HepG2 (cell line): ENCODE results near the gene SLC8A2. TPM values are rescaled to one million over a fixed set of nuclear protein-coding genes. Genes with fewer than 3 reads are reported as not detected.

Experiments
- ATAC-seq: fragments of 200-7000 bp; cut with Tn5 transposase; 3 replicates; pipeline ENCODE4 v1.9.1; 2020; ENCODE audit warnings: mild to moderate bottlenecking, moderate library complexity
- BruUV-seq: library from RNA; stranded (reverse); fragments of 400-500 nt; replicated peaks from 2 replicates; lab custom pipeline; 2021; lab: Mats Ljungman, UMichigan
- CTCF ChIA-PET: fragments of 300-600 bp; formaldehyde crosslinking; extraction: SDS; loops from one replicate; lab custom pipeline; 2021; ENCODE audit warnings: low total read pairs, inconsistent platforms, low intra/inter-chr PET ratio; lab: Yijun Ruan, JAX
- POLR2A ChIA-PET: fragments of 350-600 bp; sonication (Branson Sonifier 250); formaldehyde crosslinking; loops from one replicate; lab custom pipeline; 2020; ENCODE audit warnings: antibody characterized with exemption, inconsistent platforms; lab: Yijun Ruan, JAX
- DNase-seq: peaks from one replicate; pipeline ENCODE4 v3.0.0-alpha.2; 2015; ENCODE audit warnings: low spot score
- FAIRE-seq: peaks from 3 replicates; lab custom pipeline; 2011; peaks lifted over from hg19 to GRCh38; lab: Jason Lieb, UNC
- H2AFZ ChIP-seq: one replicate; pipeline ENCODE4 v1.6.1; 2011; ENCODE audit warnings: low read length, inconsistent platforms
- H3K27ac ChIP-seq: fragments of 300-600 bp; 3 replicates; pipeline ENCODE4 v1.8.0; 2011; ENCODE audit warnings: mixed run types, mild to moderate bottlenecking, mixed read lengths, low read length, inconsistent platforms; ENCODE audit not compliant: insufficient read depth; ENCODE audit errors: extremely low read length
- H3K27me3 ChIP-seq, 2 experiments: fragments of 200-600 bp in 1 of 2; 2 replicates in 1 of 2; 3 replicates in 1 of 2; pipeline versions ENCODE4 v1.6.0 to v1.8.0; 2011; ENCODE audit warnings: low read length in 2 of 2, mild to moderate bottlenecking in 2 of 2, moderate library complexity in 2 of 2, inconsistent platforms in 1 of 2; ENCODE audit not compliant: insufficient read depth in 2 of 2, control insufficient read depth in 1 of 2
- H3K36me3 ChIP-seq, 2 experiments: fragments of 200-600 bp in 1 of 2; replicated peaks in 1 of 2; 2 replicates in 1 of 2; 3 replicates in 1 of 2; pipeline versions ENCODE4 v1.5.1 to v1.8.0; 2011; ENCODE audit warnings: low read length in 2 of 2, inconsistent platforms in 1 of 2; ENCODE audit not compliant: insufficient read depth in 2 of 2, control insufficient read depth in 1 of 2
- H3K4me1 ChIP-seq: 2 replicates; pipeline ENCODE4 v1.5.1; 2012; ENCODE audit warnings: low read length, inconsistent platforms; ENCODE audit not compliant: insufficient read depth
- H3K4me2 ChIP-seq: 2 replicates; pipeline ENCODE4 v1.6.0; 2011; ENCODE audit warnings: low read depth, low read length, inconsistent platforms
- H3K4me3 ChIP-seq, 3 experiments: fragments of 200-600 bp in 1 of 3; sonication (generic), shearing (Covaris generic) in 1 of 3; replicated peaks in 1 of 3; 2 replicates each; pipeline ENCODE4 v1.5.1; 2011 to 2016; ENCODE audit warnings: low read length in 3 of 3, inconsistent platforms in 2 of 3, low read depth in 2 of 3, mild to moderate bottlenecking in 2 of 3, control low read depth in 1 of 3, mixed read lengths in 1 of 3; ENCODE audit not compliant: insufficient read depth in 1 of 3
- H3K79me2 ChIP-seq: one replicate; pipeline ENCODE4 v1.6.1; 2011; ENCODE audit warnings: low read length, inconsistent platforms; ENCODE audit not compliant: insufficient read depth
- H3K9ac ChIP-seq: 2 replicates; pipeline ENCODE4 v1.6.0; 2011; ENCODE audit warnings: mild to moderate bottlenecking, low read depth, low read length, inconsistent platforms; ENCODE audit not compliant: insufficient read depth
- H3K9me3 ChIP-seq: 2 replicates; pipeline ENCODE4 v1.5.1; 2012; ENCODE audit warnings: mild to moderate bottlenecking, low read length
- H4K20me1 ChIP-seq: 2 replicates; pipeline ENCODE4 v1.6.0; 2011; ENCODE audit warnings: inconsistent platforms, mild to moderate bottlenecking, low read length, moderate library complexity; ENCODE audit not compliant: insufficient read depth
- BRCA1 ChIP-seq: sonication (generic); formaldehyde crosslinking; IDR thresholded peaks from 2 replicates; pipeline ENCODE4 v1.4.0; 2020; ENCODE audit warnings: missing genetic modification reagents
- ELF1 ChIP-seq: sonication (generic); formaldehyde crosslinking; IDR thresholded peaks from 2 replicates; pipeline ENCODE4 v1.4.0; 2020; ENCODE audit warnings: missing genetic modification reagents
- FOXO4 ChIP-seq: sonication (generic); formaldehyde crosslinking; conservative IDR thresholded peaks from 2 replicates; pipeline ENCODE4 v1.8.1; 2023; ENCODE audit warnings: missing genetic modification reagents
- HOXA7 ChIP-seq: sonication (generic); formaldehyde crosslinking; IDR thresholded peaks from 2 replicates; pipeline ENCODE4 v1.8.1; 2022; ENCODE audit warnings: mild to moderate bottlenecking, missing genetic modification reagents, moderate library complexity
- JDP2 ChIP-seq: sonication (generic); formaldehyde crosslinking; IDR thresholded peaks from 2 replicates; pipeline ENCODE4 v1.8.1; 2022; ENCODE audit warnings: missing genetic modification reagents, borderline replicate concordance
- KDM5A ChIP-seq: fragments of 200-600 bp; sonication (generic); IDR thresholded peaks from 2 replicates; pipeline ENCODE4 v1.7.0; 2018; ENCODE audit warnings: antibody characterized with exemption, mild to moderate bottlenecking, low read length, borderline replicate concordance
- POLR2AphosphoS5 ChIP-seq: IDR thresholded peaks from 2 replicates; pipeline ENCODE4 v1.6.1; 2012; ENCODE audit warnings: low read depth, low read length
- PRDM15 ChIP-seq: sonication (generic); formaldehyde crosslinking; IDR thresholded peaks from 2 replicates; pipeline ENCODE4 v1.4.0; 2020; ENCODE audit warnings: missing genetic modification reagents
- SIX4 ChIP-seq: sonication (generic); formaldehyde crosslinking; IDR thresholded peaks from 2 replicates; pipeline ENCODE4 v1.4.0; 2020; ENCODE audit warnings: missing genetic modification reagents
- TEAD2 ChIP-seq: sonication (generic); formaldehyde crosslinking; IDR thresholded peaks from 2 replicates; pipeline ENCODE4 v1.9.0; 2021; ENCODE audit warnings: missing genetic modification reagents
- TFE3 ChIP-seq: IDR thresholded peaks from 2 replicates; pipeline ENCODE4 v1.6.1; 2016
- ZNF230 ChIP-seq: sonication (generic); formaldehyde crosslinking; IDR thresholded peaks from 2 replicates; pipeline ENCODE4 v1.4.0; 2020; ENCODE audit warnings: mild to moderate bottlenecking, missing genetic modification reagents
- ZNF296 ChIP-seq: sonication (generic); formaldehyde crosslinking; conservative IDR thresholded peaks from 2 replicates; pipeline ENCODE4 v1.5.0; 2020; ENCODE audit warnings: mild to moderate bottlenecking, missing genetic modification reagents
- ZNF678 ChIP-seq: sonication (generic); formaldehyde crosslinking; IDR thresholded peaks from 2 replicates; pipeline ENCODE4 v1.4.0; 2020; ENCODE audit warnings: mild to moderate bottlenecking, missing genetic modification reagents
- ZNF770 ChIP-seq: sonication (generic); formaldehyde crosslinking; IDR thresholded peaks from 2 replicates; pipeline ENCODE4 v1.5.0; 2020; ENCODE audit warnings: mild to moderate bottlenecking, missing genetic modification reagents
- ZNF772 ChIP-seq: sonication (generic); formaldehyde crosslinking; IDR thresholded peaks from 2 replicates; pipeline ENCODE4 v1.5.0; 2020; ENCODE audit warnings: mild to moderate bottlenecking, missing genetic modification reagents
- ZZZ3 ChIP-seq: sonication (generic); formaldehyde crosslinking; IDR thresholded peaks from 2 replicates; pipeline ENCODE4 v1.4.0; 2020; ENCODE audit warnings: missing genetic modification reagents, mild to moderate bottlenecking, borderline replicate concordance
- WGBS: methylation state at CpG from one replicate; pipeline ENCODE4 v1.1.6; 2017; ENCODE audit warnings: low lambda C conversion rate; 5-methylcytosine and 5-hydroxymethylcytosine counted together
- in situ Hi-C: cut with HindIII; loops from 2 replicates; pipeline ENCODE4 v1.10.0; 2017; ENCODE audit warnings: low pct_unique_long_range_greater_than_20kb; ENCODE audit not compliant: extremely low pct_ligation_motif_present
- intact Hi-C: fragments of 100-400 bp; cut with micrococcal nuclease; formaldehyde crosslinking; loops from one replicate; pipeline ENCODE4 v1.10.0; 2022; ENCODE audit not compliant: unreplicated experiment
- polyA plus RNA-seq, 8 experiments: library from polyadenylated mRNA; depleted of rRNA in 3 of 8; stranded (reverse) in 7 of 8; unstranded in 1 of 8; fragments of >200 nt; fragmentation: Illumina TruSeq in 4 of 8; extraction: Trizol in 4 of 8; gene quantifications; 2 replicates each; pipeline versions ENCODE4 v1.2.1 to v1.2.3, GENCODE V29; 2011 to 2016; ENCODE audit warnings: low read depth in 4 of 8, missing spikeins in 1 of 8, mixed read lengths in 1 of 8; ENCODE audit not compliant: insufficient read depth in 1 of 8
- total RNA-seq, 5 experiments: library from RNA; depleted of rRNA; stranded (reverse); fragments of >200 nt; fragmentation: Illumina TruSeq; extraction: Trizol; gene quantifications; 2 replicates each; pipeline ENCODE4 v1.2.3, GENCODE V29; 2016; ENCODE audit warnings: low read depth in 1 of 5

The SLC8A2 gene
- total and polyA plus RNA-seq, 2 of the 13 experiments (the other 11 are each of a cell fraction or from before 2014, with no cell fraction given): 0.02 TPM; not detected in 1

GRCh38 chr19:47411101-47411500 lies 60.6 kb downstream of the SLC8A2 start:
- H3K79me2 ChIP-seq: no peaks in the 10 kb centered on the region
- 46% methylated on average over 6 of the region's 8 CpGs for WGBS
- no peak overlapping the region for H3K9ac ChIP-seq
- no peak for ATAC-seq
- H3K36me3 ChIP-seq: no peaks in the 10 kb centered on the region
- H3K4me3 ChIP-seq: no peak overlapping the region
- no peak overlapping the region for H3K4me2 ChIP-seq
- DNase-seq: no peak
- no TSS peak for BruUV-seq
- ChIA-PET POLR2A (no interaction called here), CTCF (no interaction called here)
- no peaks in the 10 kb centered on the region for H3K9me3 ChIP-seq
- no peak for FAIRE-seq
- no peak overlapping the region for H2AFZ ChIP-seq
- H4K20me1 ChIP-seq: 0 out of 2 replicates have a peak, but pooled peaks cover 5% of the 10 kb centered on the region
- in situ Hi-C loops: loop anchor here (10.0 kb wide), 1 partner anchor 116 kb away; no protein-coding TSS in a partner anchor
- H3K27ac ChIP-seq: no peak overlapping the region
- H3K4me1 ChIP-seq: peaks cover 5% of the 10 kb centered on the region; the same call in 1 of the 2 replicates
- intact Hi-C loops: no loop called here
- H3K27me3 ChIP-seq: peaks cover 0 to 46% of the 10 kb centered on the region in 2 experiments; a peak in 4 of 5 replicates
- TF ChIP-seq POLR2AphosphoS5: no peak
- no peak for TF ChIP-seq PRDM15 (CRISPR knock-in tag)
- no peak for TF ChIP-seq JDP2 (CRISPR knock-in tag)
- TF ChIP-seq TEAD2: no peak
- TF ChIP-seq ZNF678 (CRISPR knock-in tag): no peak
- no peak for TF ChIP-seq TFE3 (CRISPR knock-in tag)
- no peak for TF ChIP-seq FOXO4 (CRISPR knock-in tag)
- no peak for TF ChIP-seq SIX4
- no peak for TF ChIP-seq ELF1
- TF ChIP-seq HOXA7 (CRISPR knock-in tag): no peak
- TF ChIP-seq ZNF770 (CRISPR knock-in tag): no peak
- TF ChIP-seq ZZZ3 (CRISPR knock-in tag): no peak
- no peak for TF ChIP-seq ZNF230
- TF ChIP-seq ZNF296 (CRISPR knock-in tag): no peak
- no peak for TF ChIP-seq BRCA1
- no peak for TF ChIP-seq KDM5A
- no peak for TF ChIP-seq ZNF772 (CRISPR knock-in tag)
